Measurements from ENCODE around the gene PCGF5. TPM values are rescaled to one million over a fixed set of nuclear protein-coding genes. Genes with fewer than 3 reads are reported as not detected.

Gene PCGF5
- total RNA-seq, 2 donors from 2014 or later = 48.7 to 71.7 TPM

DNA sequence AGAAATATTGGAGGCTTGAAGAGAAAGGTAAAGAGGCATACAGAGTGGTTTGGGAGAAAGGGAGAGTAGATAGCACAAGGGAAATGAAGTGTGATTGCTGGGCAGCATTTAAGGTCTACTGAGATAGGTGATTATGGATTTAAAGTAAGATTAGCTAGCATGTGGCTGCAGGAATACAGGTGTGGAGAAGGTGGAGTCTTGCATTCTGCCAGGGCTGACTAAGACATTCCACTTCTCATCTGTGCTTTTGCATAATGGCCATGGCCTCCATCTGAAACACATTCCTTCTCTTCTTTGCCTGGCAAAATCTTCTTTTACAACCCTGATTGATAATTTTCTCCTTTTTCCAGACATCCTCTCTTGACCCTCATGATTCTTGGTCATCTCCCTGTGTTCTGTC, 31.6 kb upstream of the PCGF5 start:
- H3K4me1 ChIP-seq = no peaks in the 10 kb centered on the region

DNA sequence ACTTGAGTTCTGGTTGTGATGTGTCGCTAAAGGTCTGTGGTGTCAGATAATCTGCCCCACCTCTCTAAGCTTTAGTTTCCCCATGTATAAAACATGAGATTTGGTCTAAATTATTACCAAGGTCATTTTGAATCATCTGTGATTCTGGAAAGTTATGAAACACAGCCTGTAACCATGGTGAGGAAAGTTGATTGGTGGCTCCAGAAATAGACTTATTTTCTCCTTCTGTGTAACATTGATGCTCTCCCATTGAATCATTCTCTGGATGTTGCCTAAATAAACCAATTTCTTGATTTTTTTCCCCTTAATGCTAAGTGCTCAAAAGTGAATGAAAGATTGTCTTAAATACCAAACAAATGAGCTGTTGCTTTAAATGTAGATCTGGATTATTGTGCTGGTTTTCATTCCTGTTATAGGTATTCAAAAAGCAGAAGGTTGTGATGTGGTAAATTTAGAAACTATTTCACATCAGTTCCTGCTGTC, 30.0 kb upstream of the PCGF5 start:
- TF ChIP-seq, protein P1, sequence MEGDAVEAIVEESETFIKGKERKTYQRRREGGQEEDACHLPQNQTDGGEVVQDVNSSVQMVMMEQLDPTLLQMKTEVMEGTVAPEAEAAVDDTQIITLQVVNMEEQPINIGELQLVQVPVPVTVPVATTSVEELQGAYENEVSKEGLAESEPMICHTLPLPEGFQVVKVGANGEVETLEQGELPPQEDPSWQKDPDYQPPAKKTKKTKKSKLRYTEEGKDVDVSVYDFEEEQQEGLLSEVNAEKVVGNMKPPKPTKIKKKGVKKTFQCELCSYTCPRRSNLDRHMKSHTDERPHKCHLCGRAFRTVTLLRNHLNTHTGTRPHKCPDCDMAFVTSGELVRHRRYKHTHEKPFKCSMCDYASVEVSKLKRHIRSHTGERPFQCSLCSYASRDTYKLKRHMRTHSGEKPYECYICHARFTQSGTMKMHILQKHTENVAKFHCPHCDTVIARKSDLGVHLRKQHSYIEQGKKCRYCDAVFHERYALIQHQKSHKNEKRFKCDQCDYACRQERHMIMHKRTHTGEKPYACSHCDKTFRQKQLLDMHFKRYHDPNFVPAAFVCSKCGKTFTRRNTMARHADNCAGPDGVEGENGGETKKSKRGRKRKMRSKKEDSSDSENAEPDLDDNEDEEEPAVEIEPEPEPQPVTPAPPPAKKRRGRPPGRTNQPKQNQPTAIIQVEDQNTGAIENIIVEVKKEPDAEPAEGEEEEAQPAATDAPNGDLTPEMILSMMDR (IDR thresholded peaks at IDR 0.05) = no peak
- Histone ChIP-seq H3K4me3 (no peak overlapping the region), H3K27me3 (no peaks in the 10 kb centered on the region), H3K36me3 (no peaks in the 10 kb centered on the region), H3K9me3 (no peaks in the 10 kb centered on the region), H3K27ac (no peak overlapping the region), H3K4me1 (no peaks in the 10 kb centered on the region), H3K9ac (ENCODE audit: low read depth in 2 of 2, low read length in 2 of 2) (no peak overlapping the region)
- intact Hi-C loops (cut with DNase I) = no loop called here
- DNase-seq = no peak

More for the DNA sequence above, 31.6 kb upstream of the PCGF5 start:
- no peak overlapping the region for H3K27ac ChIP-seq
- TF ChIP-seq, protein P1 (IDR thresholded peaks at IDR 0.05) = no peak
- H3K9ac ChIP-seq (ENCODE audit: low read depth in 2 of 2, low read length in 2 of 2) = no peak overlapping the region
- no peaks in the 10 kb centered on the region for H3K27me3 ChIP-seq
- no peak overlapping the region for H3K4me3 ChIP-seq
- H3K9me3 ChIP-seq = no peaks in the 10 kb centered on the region
- H3K36me3 ChIP-seq = no peaks in the 10 kb centered on the region
- no peak for DNase-seq
- intact Hi-C loops (cut with DNase I) = no loop called here

DNA sequence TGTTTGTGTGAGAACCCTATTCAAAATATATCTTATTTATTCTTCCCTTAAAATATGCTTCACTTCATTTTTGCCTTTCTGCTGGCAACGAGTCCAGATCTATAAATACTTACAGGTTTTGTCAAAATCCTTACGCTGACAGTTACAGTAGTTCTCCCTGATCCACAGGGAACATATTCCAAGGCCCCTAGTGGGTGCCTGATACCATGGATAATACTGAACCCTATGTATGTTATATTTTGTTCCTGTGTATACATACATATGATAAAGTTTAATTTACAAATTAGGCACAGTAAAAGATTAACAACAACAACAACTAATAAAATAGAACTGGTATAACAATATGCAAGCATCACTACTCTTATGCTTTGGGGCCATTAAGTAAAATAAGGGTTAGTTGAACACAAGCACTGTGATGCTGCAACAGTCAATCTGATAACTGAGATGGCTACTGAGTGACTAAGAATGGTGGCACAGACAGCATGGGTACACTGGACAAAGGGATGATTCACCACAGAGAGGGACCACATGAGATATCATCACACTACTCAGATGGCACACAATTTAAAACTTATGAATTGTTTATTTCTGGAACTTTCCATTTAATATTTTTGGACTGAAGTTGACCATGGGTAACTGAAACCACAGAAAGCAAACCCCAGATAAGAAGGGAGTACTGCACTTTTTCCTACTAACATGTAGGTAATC, 29.4 kb upstream of the PCGF5 start:
- H3K27ac ChIP-seq = no peak overlapping the region

DNA sequence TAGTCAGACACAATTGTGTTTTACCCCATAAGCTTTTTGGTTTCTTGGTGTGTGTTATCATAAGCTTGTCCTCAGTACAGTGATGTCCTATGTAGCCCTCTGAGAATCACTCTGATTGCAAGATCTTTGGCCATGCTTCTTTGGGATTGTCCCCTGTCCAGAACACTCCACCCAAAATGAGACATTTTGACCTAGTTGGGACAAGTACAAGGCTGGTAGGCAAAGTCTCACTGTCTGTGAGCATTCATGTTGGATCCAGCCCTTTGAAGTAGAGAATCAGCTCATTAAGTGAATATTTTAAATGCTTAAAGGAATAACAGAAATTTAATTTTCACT, 28.9 kb upstream of the PCGF5 start:
- Histone ChIP-seq H3K36me3 (no peaks in the 10 kb centered on the region), H3K9me3 (no peaks in the 10 kb centered on the region), H3K4me1 (no peaks in the 10 kb centered on the region), H3K27ac (no peak overlapping the region), H3K9ac (ENCODE audit: low read depth in 2 of 2, low read length in 2 of 2) (no peak overlapping the region), H3K27me3 (no peaks in the 10 kb centered on the region), H3K4me3 (no peak overlapping the region)
- DNase-seq = no peak
- TF ChIP-seq, protein P1 (IDR thresholded peaks at IDR 0.05) = no peak
- intact Hi-C loops (cut with DNase I) = no loop called here

More for the DNA sequence above, 29.4 kb upstream of the PCGF5 start:
- Histone ChIP-seq H3K9me3 (no peaks in the 10 kb centered on the region), H3K36me3 (no peaks in the 10 kb centered on the region), H3K9ac (ENCODE audit: low read depth in 2 of 2, low read length in 2 of 2) (no peak overlapping the region), H3K27me3 (no peaks in the 10 kb centered on the region), H3K4me1 (no peaks in the 10 kb centered on the region), H3K4me3 (no peak overlapping the region)
- intact Hi-C loops (cut with DNase I) = no loop called here
- TF ChIP-seq, protein P1 (IDR thresholded peaks at IDR 0.05) = no peak
- DNase-seq = no peak

DNA sequence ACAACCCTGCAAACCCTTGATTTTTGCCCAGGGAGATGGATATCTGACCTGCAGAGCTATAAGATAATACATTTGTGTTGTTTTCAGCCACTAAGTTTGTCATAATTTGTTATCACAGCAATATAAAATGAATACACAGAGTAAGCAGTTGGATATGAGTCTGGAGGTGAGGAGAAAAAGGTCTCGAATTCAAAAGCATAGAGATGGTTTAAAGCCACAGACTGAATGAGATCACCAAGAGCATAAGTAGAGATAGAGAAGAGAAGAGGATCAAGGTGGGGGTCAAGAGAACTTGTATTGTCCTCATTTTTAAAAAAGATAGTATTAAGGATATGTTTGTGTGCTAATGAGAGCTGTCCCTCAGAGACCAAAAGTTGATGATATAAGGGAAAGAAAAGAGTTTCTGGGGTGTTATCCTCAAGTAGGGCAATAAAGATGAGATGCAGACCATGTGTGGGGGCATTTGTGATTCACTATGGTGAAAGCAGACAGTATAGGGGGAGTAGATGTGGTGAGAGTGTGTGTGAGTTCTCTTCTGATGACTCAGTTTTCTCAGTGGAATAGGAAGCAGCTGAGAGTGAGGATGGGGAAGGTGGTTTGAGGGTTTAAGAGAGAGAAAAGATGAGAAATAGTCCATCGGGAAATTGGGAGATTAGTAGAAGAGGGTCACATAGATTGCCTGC, 25.8 kb upstream of the PCGF5 start:
- no peak for DNase-seq
- Histone ChIP-seq H3K9me3 (no peaks in the 10 kb centered on the region), H3K4me1 (peaks cover 5% of the 10 kb centered on the region), H3K27ac (no peak overlapping the region), H3K36me3 (no peaks in the 10 kb centered on the region), H3K4me3 (no peak overlapping the region), H3K9ac (ENCODE audit: low read depth in 2 of 2, low read length in 2 of 2) (no peak overlapping the region), H3K27me3 (no peaks in the 10 kb centered on the region)
- intact Hi-C loops (cut with DNase I) = no loop called here
- TF ChIP-seq, protein P1 (IDR thresholded peaks at IDR 0.05) = no peak
